Activated CD4-positive, alpha-beta memory T cell treated with anti-CD3 and anti-CD28 coated beads for 36 hours (primary cell): Measurements from ENCODE around the gene IFNA16. TPM values are rescaled to one million over a fixed set of nuclear protein-coding genes. Genes with fewer than 3 reads are reported as not detected.
"Not testable (repeated sequence)": the region's sequence is repeated elsewhere in the genome, so short reads cannot be mapped to it uniquely, and the experiment has no call there.

Experiments used
- CTCF ChIA-PET: fragments of 350-600 bp; sonication (Branson Sonifier 250); formaldehyde crosslinking; loops from one replicate; lab custom pipeline; 2021; ENCODE audit warnings: antibody characterized with exemption, inconsistent platforms; lab: Charles Lee
- POLR2A ChIA-PET: fragments of 350-600 bp; sonication (Branson Sonifier 250); formaldehyde crosslinking; loops from one replicate; lab custom pipeline; 2021; ENCODE audit warnings: antibody characterized with exemption; lab: Charles Lee
- DNase-seq: peaks from one replicate; pipeline ENCODE4 v3.0.0-alpha.2; 2020
- H3K27ac Mint-ChIP-seq: one replicate; pipeline ENCODE4 v1.8.0; 2021; ENCODE audit warnings: mixed read lengths
- H3K27me3 Mint-ChIP-seq: one replicate; pipeline ENCODE4 v1.8.0; 2021; ENCODE audit warnings: mixed read lengths
- H3K36me3 Mint-ChIP-seq: one replicate; pipeline ENCODE4 v1.8.0; 2021; ENCODE audit warnings: mixed read lengths
- H3K4me1 Mint-ChIP-seq: one replicate; pipeline ENCODE4 v1.8.0; 2021; ENCODE audit warnings: low read depth, mixed read lengths
- H3K4me3 Mint-ChIP-seq: one replicate; pipeline ENCODE4 v1.8.0; 2021; ENCODE audit warnings: mild to moderate bottlenecking, mixed read lengths
- H3K9me3 Mint-ChIP-seq: one replicate; pipeline ENCODE4 v1.8.0; 2021; ENCODE audit warnings: mixed read lengths
- intact Hi-C: fragments of 100-400 bp; cut with micrococcal nuclease; formaldehyde crosslinking; loops from one replicate; pipeline ENCODE4 v1.15.1; 2023
- total RNA-seq, 2 experiments: library from RNA; stranded (reverse); gene quantifications; one replicate each; pipeline ENCODE4 v1.2.3, GENCODE V29; 2021

Gene IFNA16
- total RNA-seq, 2 experiments from 2014 or later: not detected

DNA sequence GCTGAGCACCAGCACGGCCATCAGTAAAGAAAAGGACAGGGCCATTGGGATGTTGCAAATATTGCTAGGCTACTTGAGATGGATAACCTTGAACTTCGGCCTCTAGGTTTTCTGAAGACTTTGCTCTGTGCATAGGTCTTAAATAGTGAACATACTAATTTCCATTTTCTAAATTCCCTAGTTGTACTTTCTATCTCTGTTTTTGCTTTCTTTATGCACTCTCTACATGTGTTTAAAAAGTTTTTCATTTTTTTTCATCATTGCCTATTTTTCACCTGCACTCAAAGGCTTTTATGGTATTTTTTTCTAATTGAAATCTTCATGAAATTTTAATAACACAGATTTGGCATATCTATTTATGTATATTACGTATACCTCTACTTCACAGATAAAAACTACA, 29.6 kb downstream of the IFNA16 start, which contains the start of gene IFNA4:
TSS of gene IFNA4 (minus strand) at position 101 of the 400 bp plus-strand sequence. CDS start at position 45, 56 bp downstream.
- H3K27ac Mint-ChIP-seq, intact Hi-C loops, H3K4me3 Mint-ChIP-seq, H3K36me3 Mint-ChIP-seq, H3K9me3 Mint-ChIP-seq, CTCF ChIA-PET, H3K4me1 Mint-ChIP-seq, POLR2A ChIA-PET, H3K27me3 Mint-ChIP-seq, DNase-seq: not testable (repeated sequence)

DNA sequence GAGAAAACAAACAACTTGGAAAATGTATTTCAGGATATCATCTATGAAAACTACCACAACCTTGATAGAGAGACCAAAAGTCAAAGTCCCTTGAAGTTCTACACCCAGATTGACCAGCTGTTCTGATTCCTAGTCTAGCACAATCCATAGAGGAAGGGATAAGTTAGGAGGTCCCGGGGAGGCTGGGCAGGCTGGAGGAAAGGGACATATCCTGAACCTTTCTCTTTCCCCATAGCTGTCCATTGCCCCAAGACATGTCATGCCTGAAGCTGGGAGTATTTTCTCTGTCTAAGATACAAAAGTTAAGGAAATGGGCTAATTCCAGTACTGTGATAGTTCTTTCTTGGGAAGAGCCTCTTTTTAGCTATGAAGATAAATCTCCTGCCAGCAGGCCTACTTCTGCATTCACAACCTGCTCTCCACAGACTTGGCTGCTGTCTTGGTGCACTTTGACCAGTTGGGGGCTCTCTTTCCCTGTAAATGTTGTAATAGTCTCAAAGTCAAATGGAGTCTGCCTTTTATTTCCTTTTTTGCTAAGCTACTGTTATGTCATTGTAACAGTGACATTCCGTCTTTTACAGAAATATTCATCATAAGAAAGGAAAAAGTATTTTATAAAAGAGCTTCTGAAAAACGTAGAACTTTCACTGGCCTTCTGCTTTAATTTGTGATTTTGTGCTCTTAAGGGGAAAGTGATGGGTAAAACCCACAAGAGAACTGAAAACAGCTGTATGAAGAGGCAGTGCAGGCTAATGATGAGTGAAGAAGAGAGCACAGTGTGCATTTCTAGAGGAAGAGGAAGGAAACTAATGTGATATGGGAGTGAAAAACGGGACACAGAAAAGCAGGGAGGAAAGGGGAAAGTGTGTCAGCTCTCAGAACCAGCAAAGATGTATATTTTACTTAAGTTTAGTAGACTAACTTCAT, 34.0 kb downstream of the IFNA16 start:
- H3K4me1 Mint-ChIP-seq, H3K27me3 Mint-ChIP-seq, intact Hi-C loops, H3K4me3 Mint-ChIP-seq, H3K27ac Mint-ChIP-seq, POLR2A ChIA-PET, H3K9me3 Mint-ChIP-seq, H3K36me3 Mint-ChIP-seq: not testable (repeated sequence)
- CTCF ChIA-PET: interaction anchor here (0.6 to 2.6 kb wide), 23 partner anchors 9 to 721 kb away, joined by 3 to 15 read pairs (median 3); no protein-coding TSS in a partner anchor
- peak; percentile 39 for DNase-seq

DNA sequence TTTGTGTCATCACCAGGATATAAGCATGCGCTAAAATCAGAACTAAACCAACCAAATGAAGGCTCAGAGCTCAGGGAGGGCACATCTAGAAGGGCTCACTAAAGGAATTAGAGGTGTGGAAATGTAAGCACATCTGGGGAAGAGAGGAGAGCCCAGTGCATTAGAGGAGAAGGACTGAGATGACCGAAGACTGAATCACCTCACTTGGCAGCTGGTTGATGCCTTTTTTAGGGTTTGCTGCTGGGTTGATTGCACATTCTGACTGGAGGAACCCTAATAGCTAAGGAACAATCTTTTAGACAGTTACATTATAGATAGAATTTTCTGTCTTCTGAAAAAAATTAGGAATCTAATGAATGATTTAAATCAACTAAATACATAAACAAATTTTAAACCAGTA, 42.4 kb downstream of the IFNA16 start:
- intact Hi-C loops: no loop called here
- ChIA-PET POLR2A (no interaction called here), CTCF (interaction anchor here (1.3 to 1.7 kb wide), 2 partner anchors 8 to 21 kb away, joined by 5 to 6 read pairs; no protein-coding TSS in a partner anchor)
- Mint-ChIP-seq H3K27me3 (no peaks in the 10 kb centered on the region), H3K27ac (no peak overlapping the region), H3K4me1 (no peaks in the 10 kb centered on the region), H3K9me3 (no peaks in the 10 kb centered on the region), H3K36me3 (no peaks in the 10 kb centered on the region), H3K4me3 (no peak overlapping the region)
- DNase-seq: no peak

DNA sequence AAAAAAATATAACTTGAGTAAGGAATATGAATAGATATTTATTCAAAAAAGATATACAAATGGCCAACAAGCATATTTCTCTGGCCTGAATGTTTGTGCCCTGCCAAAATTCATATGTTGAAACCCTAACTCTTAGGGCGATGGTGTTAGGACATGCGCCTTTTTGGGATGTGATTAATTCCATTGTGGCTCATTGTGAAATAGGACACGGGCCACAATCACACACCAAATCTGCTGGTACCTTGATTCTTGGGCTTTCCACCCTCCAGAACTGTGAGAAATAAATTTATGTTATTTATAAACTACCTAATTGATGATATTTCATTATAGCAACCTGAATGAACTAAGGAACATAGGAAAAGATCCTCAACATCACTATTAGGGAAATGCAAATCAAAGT, 45.0 kb downstream of the IFNA16 start:
- Mint-ChIP-seq H3K27ac (no peak overlapping the region), H3K36me3 (no peaks in the 10 kb centered on the region), H3K9me3 (no peaks in the 10 kb centered on the region), H3K4me1 (no peaks in the 10 kb centered on the region), H3K4me3 (no peak overlapping the region), H3K27me3 (no peaks in the 10 kb centered on the region)
- ChIA-PET CTCF (no interaction called here), POLR2A (no interaction called here)
- intact Hi-C loops: no loop called here
- DNase-seq: no peak

DNA sequence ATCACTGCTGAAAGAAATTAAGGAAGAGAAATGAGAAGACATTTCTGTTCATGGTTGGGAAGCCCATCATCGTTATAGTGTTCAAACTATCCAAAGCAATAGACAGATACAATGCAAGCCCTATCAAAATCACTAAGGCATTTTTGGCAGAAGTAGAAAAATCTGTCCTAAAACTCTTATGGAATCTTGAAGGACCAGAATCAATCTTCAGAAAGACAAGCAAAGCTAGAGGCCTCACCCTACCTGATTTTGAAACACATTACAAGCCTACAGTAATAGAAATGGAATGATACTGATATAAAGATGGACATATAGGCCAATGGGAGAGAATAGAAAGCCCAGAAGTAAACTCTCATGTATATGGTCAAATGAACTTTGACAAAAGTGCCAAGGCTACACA, 45.8 kb downstream of the IFNA16 start:
- intact Hi-C loops: no loop called here
- Mint-ChIP-seq H3K4me3 (no peak overlapping the region), H3K9me3 (no peaks in the 10 kb centered on the region), H3K27ac (no peak overlapping the region), H3K36me3 (no peaks in the 10 kb centered on the region), H3K27me3 (peaks cover 1% of the 10 kb centered on the region), H3K4me1 (no peaks in the 10 kb centered on the region)
- POLR2A ChIA-PET: no interaction called here
- CTCF ChIA-PET: no interaction called here
- no peak for DNase-seq

DNA sequence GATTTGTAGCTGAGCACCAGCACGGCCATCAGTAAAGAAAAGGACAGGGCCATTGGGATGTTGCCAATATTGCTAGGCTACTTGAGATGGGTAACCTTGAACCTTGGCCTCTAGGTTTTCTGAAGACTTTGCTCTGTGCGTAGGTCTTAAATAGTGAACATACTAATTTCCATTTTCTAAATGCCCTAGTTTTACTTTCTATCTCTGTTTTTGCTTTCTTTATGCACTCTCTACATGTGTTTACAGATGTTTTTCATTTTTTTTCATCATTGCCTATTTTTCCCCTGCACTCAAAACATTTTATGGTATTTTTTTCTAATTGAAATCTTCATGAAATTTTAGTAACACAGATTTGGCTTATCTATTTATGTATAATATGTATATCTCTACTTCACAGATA, 50.6 kb downstream of the IFNA16 start, which contains the start of gene IFNA21:
TSS of gene IFNA21 (minus strand) at position 101 of the 400 bp plus-strand sequence. CDS start at position 53, 48 bp downstream.
- intact Hi-C loops, H3K9me3 Mint-ChIP-seq, H3K27ac Mint-ChIP-seq, H3K4me3 Mint-ChIP-seq, H3K36me3 Mint-ChIP-seq, POLR2A ChIA-PET, H3K4me1 Mint-ChIP-seq, DNase-seq, H3K27me3 Mint-ChIP-seq: not testable (repeated sequence)
- CTCF ChIA-PET: interaction anchor here (0.6 kb wide), 1 partner anchor 17 kb away, joined by 3 read pairs; no protein-coding TSS in a partner anchor

Other genes with a start within 250 kb of the IFNA16 start
- gene HACD4, start 185.7 kb downstream of the IFNA16 start, total RNA-seq: 1 to 10 TPM; 1.9 to 2.4 TPM
- 1 to 10 TPM in 1 of 2 experiments, under 1 TPM in 1; 0.26 to 1.7 TPM for gene IFNB1, start 139.4 kb downstream of the IFNA16 start, total RNA-seq
- gene IFNW1, start 75.5 kb downstream of the IFNA16 start, total RNA-seq: not detected
- gene IFNA21, start 50.7 kb downstream of the IFNA16 start, total RNA-seq: not detected
- gene IFNA4, start 29.7 kb downstream of the IFNA16 start, total RNA-seq: not detected
- not detected for gene IFNA7, start 15.1 kb downstream of the IFNA16 start, total RNA-seq
- not detected for gene IFNA10, start 10.2 kb downstream of the IFNA16 start, total RNA-seq
- not detected for gene IFNA17, start 10.9 kb upstream of the IFNA16 start, total RNA-seq
- gene IFNA14, start 22.7 kb upstream of the IFNA16 start, total RNA-seq: not detected
- gene IFNA5, start 88.0 kb upstream of the IFNA16 start, total RNA-seq: not detected
- gene KLHL9, start 118.1 kb upstream of the IFNA16 start, total RNA-seq: 10 to 100 TPM; 15.9 to 16.0 TPM
- not detected for gene IFNA6, start 133.6 kb upstream of the IFNA16 start, total RNA-seq
- gene IFNA13, start 150.7 kb upstream of the IFNA16 start, total RNA-seq: not detected
- not detected for gene IFNA2, start 168.1 kb upstream of the IFNA16 start, total RNA-seq
- gene IFNA8, start 191.8 kb upstream of the IFNA16 start, total RNA-seq: not detected
- gene IFNA1, start 223.1 kb upstream of the IFNA16 start, total RNA-seq: not detected